Heart left ventricle (tissue), 16 donors: ENCODE data around the gene LRP1. TPM values are rescaled to one million over a fixed set of nuclear protein-coding genes. Genes with fewer than 3 reads are reported as not detected.
A peak's percentile ranks its signal among the peaks of the same experiment; 100 is the strongest.

Source experiments
- ATAC-seq, 4 donors: fragments of 200-7000 bp; cut with Tn5 transposase; one replicate each; pipeline ENCODE4 v1.9.1; 2020 to 2022; ENCODE audit warnings: moderate library complexity in 4 of 4, mild to moderate bottlenecking in 3 of 4, moderate number of reproducible peaks in 1 of 4
- DNase-seq, 5 donors: peaks; one replicate each; pipeline ENCODE4 v3.0.0-alpha.2; 2020
- H3K27ac ChIP-seq, 12 donors: fragments of 200-600 bp; sonication (generic) in 4 of 12; one replicate each; pipeline versions ENCODE4 v1.5.0 to v1.8.0; 2016 to 2022; ENCODE audit warnings: mild to moderate bottlenecking in 2 of 12
- H3K27me3 ChIP-seq, 9 donors: fragments of 200-600 bp; sonication (generic) in 2 of 9; one replicate each; pipeline versions ENCODE4 v1.5.1 to v1.8.0; 2016 to 2022; ENCODE audit warnings: mild to moderate bottlenecking in 3 of 9
- H3K36me3 ChIP-seq, 9 donors: fragments of 200-600 bp; sonication (generic) in 2 of 9; one replicate each; pipeline versions ENCODE4 v1.5.0 to v1.8.0; 2018 to 2022; ENCODE audit warnings: mild to moderate bottlenecking in 2 of 9
- H3K4me1 ChIP-seq, 12 donors: fragments of 200-600 bp; sonication (generic) in 4 of 12; one replicate each; pipeline versions ENCODE4 v1.5.0 to v1.8.0; 2016 to 2022; ENCODE audit warnings: mild to moderate bottlenecking in 3 of 12
- H3K4me3 ChIP-seq, 12 donors: fragments of 200-600 bp; sonication (generic) in 4 of 12; one replicate each; pipeline versions ENCODE4 v1.5.0 to v1.8.0; 2017 to 2022; ENCODE audit warnings: mild to moderate bottlenecking in 9 of 12, moderate library complexity in 4 of 12
- H3K9me3 ChIP-seq, 12 donors: fragments of 200-600 bp; sonication (generic) in 4 of 12; one replicate each; pipeline versions ENCODE4 v1.5.0 to v1.8.0; 2016 to 2022; ENCODE audit warnings: mild to moderate bottlenecking in 1 of 12
- POLR2A ChIP-seq, 2 donors: fragments of 450-650 bp; IDR thresholded peaks; one replicate each; pipeline ENCODE4 v1.6.1; 2017; ENCODE audit warnings: antibody characterized with exemption in 2 of 2, mild to moderate bottlenecking in 2 of 2, moderate library complexity in 2 of 2
- WGBS, 4 donors: extraction: QIAGEN DNeasy Blood & Tissue Kit in 2 of 4; methylation state at CpG; one replicate each; pipeline versions ENCODE4 v1.1.5 to v1.1.7; 2013 to 2018; 5-methylcytosine and 5-hydroxymethylcytosine counted together
- intact Hi-C, 10 donors: fragments of 100-400 bp; cut with DNase I; formaldehyde crosslinking; loops; one replicate each; pipeline versions ENCODE4 v1.11.1 to v1.14.2; 2022
- polyA plus RNA-seq, 2 donors: library from polyadenylated mRNA; stranded (reverse); fragments of 200-250 nt; gene quantifications; one replicate each; pipeline ENCODE4 v1.2.3, GENCODE V29; 2013
- total RNA-seq, 9 donors: library from RNA; depleted of rRNA in 2 of 9; stranded (reverse); fragments of >200 nt in 2 of 9; fragmentation: NEBNext Ultra II Directional in 3 of 9; extraction: Animal tissue kit (Norgen Biotek cat#: 25700) in 3 of 9; gene quantifications; one replicate each; pipeline versions ENCODE4 v1.1.0 to v1.2.4, GENCODE V29; 2016 to 2023
- TF ChIP-seq, protein P1 (sequence below), 12 donors: fragments of 200-600 bp; sonication (generic) in 4 of 12; IDR thresholded peaks; one replicate each; pipeline versions ENCODE4 v1.5.0 to v1.8.0; 2018 to 2022; ENCODE audit warnings: antibody characterized with exemption in 12 of 12, mild to moderate bottlenecking in 5 of 12
- donor health status: ischemic (EF 13 %, LVEDD 7.1; RV severe dilation, severe dysfunction).
- donor health status: healthy with polysubstance abuse.
- donor health status: DM: no; HTN: yes; CAD: no.
- donor health status: DM: no; HTN: no; CAD: no.
- donor health status: ischemic (EF 25% LVEDD 6.9; RV normal size, moderate dysfunction).
- donor health status: ischemic (EF 25% LVEDD 5.7; RV mildly dilated, moderate dysfunction).
- donor health status: healthy.
- donor health status: DM: yes; HTN: yes; CAD: no.
- donor health status: ischemic (EF 35%, LVEDD 5.7; RV mildly dilated, moderate dysfunction).
- donor health status: nonischemic (EF 11% LVEDD 7.7; RV severe dilation, severe dysfunction).
- donor health status: DM: yes; HTN: yes; CAD: no.
- donor health status: PGD.
- donor health status: ischemic (EF 29% LVEDD 5.4; RV normal size, mild dysfunction).
- donor health status: nonischemic (EF 23%, LVEDD 6.1; RV moderate dilation, normal function).

LRP1 gene
- total and polyA plus RNA-seq, 11 donors, result 23.0 to 316 (median 69.0) TPM

DNA sequence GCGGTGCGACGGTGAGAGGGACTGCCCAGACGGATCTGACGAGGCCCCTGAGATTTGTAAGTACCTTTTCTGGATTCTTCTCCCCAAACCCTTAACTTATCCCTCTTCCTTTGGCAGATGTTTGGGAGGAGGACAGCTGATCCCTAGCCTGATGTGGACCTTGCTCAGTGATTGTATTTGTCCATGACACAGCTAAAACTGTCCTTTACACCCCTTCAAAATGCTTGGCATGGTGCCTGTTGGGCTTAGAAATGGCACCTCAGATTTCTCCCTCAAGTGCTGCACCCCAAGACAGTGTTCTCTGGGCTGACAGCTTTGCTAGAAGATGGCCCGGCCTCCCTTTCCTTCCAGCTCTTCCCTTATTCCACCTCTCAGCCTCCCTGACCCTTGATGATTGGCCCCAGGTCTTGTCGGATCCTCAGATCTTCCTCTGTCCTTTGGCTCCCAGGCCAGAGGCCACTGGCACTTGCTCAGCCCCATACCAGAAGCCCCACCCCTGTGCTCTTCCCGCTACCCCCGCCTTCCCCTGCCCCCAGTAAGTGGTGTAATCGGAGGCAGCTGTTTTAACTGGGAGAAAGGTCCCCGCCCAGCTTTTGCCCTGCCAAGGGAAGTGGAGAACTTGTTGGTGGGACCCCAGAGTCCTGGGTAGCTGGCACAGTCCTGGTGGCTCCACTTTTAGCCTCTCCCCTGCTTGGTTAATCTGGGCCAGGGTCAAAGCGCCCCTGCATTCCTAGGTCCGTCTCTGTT, 10.4 kb downstream of the LRP1 start:
- TF ChIP-seq, protein P1, sequence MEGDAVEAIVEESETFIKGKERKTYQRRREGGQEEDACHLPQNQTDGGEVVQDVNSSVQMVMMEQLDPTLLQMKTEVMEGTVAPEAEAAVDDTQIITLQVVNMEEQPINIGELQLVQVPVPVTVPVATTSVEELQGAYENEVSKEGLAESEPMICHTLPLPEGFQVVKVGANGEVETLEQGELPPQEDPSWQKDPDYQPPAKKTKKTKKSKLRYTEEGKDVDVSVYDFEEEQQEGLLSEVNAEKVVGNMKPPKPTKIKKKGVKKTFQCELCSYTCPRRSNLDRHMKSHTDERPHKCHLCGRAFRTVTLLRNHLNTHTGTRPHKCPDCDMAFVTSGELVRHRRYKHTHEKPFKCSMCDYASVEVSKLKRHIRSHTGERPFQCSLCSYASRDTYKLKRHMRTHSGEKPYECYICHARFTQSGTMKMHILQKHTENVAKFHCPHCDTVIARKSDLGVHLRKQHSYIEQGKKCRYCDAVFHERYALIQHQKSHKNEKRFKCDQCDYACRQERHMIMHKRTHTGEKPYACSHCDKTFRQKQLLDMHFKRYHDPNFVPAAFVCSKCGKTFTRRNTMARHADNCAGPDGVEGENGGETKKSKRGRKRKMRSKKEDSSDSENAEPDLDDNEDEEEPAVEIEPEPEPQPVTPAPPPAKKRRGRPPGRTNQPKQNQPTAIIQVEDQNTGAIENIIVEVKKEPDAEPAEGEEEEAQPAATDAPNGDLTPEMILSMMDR (IDR thresholded peaks at IDR 0.05), result no peak
- TF ChIP-seq POLR2A (IDR thresholded peaks at IDR 0.05), result no peak
- no peaks in the 10 kb centered on the region for H3K27me3 ChIP-seq
- DNase-seq (peak; percentile 67 to 92 (median 87)), ATAC-seq (peak in 3 of 4 donors; percentile 54 to 76 (median 71))
- peaks cover 8 to 94% (median 56%) of the 10 kb centered on the region in 12 donors for H3K4me1 ChIP-seq
- H3K36me3 ChIP-seq, result peaks cover 0 to 55% (median 44%) of the 10 kb centered on the region in 9 donors
- 62 to 74% (median 68%) methylated on average over 13 of the region's 13 CpGs for WGBS, 4 donors
- no peak overlapping the region for H3K4me3 ChIP-seq
- H3K27ac ChIP-seq, result peak overlapping the region in 11 of 12 donors; percentile 26 to 100 (median 78)
- no peaks in the 10 kb centered on the region for H3K9me3 ChIP-seq
- intact Hi-C loops, result no loop called here

DNA sequence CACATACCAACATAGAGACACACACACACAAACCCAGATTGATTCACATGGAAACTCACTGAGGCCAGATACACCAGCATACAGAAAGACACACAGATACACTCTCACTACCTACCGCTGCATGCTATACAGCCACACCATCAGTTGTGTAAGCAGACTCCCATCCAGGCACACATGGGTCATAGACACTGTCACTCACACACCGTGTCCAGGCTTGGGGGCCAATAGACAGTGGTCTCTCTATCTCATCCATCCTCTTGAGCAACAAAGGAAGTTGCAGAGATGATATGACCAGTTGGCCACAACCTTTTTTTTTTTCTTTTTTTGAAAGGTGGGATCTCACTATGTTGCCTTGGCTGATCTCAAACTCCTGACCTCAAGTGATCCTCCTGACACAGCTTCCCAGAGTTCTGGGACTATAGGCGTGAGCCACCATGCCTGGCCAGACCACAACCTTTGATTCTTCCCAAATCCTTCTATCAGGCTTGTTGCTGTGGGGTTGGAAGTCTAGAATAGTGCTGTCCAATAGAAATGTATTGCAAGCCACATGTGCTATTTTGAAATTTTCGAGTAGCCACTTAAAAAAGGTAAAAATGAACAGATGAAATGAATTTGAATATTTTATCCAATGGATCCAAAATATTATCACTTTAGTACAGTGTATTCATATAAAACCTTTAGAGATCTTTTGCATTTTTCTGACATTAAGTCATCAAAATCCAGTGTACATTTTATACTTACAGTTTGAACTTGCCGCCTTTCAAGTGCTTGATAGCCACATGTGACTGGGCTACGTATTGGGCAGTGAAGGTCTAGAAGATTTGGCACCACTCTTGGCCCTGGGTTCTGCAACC, 11.7 kb downstream of the LRP1 start:
- Histone ChIP-seq H3K27ac (peak overlapping the region in 6 of 12 donors; percentile 64 to 100 (median 96)), H3K4me1 (peaks cover 5 to 88% (median 44%) of the 10 kb centered on the region in 12 donors), H3K36me3 (peaks cover 0 to 68% (median 58%) of the 10 kb centered on the region in 9 donors), H3K4me3 (no peak overlapping the region), H3K27me3 (no peaks in the 10 kb centered on the region), H3K9me3 (no peaks in the 10 kb centered on the region)
- intact Hi-C loops, result no loop called here
- ATAC-seq, result no peak
- TF ChIP-seq POLR2A (IDR thresholded peaks at IDR 0.05), result no peak
- TF ChIP-seq, protein P1 (IDR thresholded peaks at IDR 0.05), result no peak
- DNase-seq, result peak in 1 of 5 donors; percentile 18
- 80 to 86% (median 82%) methylated on average over 6 of the region's 6 CpGs for WGBS, 4 donors

DNA sequence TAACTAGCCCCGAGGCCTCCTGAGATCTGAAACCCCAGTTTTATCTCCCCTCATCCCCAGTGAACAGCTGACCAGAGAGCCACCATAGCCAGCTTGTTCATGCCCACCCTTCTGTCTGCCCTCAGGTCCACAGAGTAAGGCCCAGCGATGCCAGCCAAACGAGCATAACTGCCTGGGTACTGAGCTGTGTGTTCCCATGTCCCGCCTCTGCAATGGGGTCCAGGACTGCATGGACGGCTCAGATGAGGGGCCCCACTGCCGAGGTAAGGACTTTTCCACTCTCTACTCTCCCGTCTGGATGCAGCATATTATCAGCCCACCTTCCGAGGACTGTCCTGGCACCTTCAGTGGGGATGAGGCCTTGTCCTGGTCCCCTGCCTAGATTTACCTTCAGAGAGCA, 13.0 kb downstream of the LRP1 start:
- TF ChIP-seq, protein P1 (IDR thresholded peaks at IDR 0.05), result no peak
- no peak for TF ChIP-seq POLR2A (IDR thresholded peaks at IDR 0.05)
- 74 to 93% (median 91%) methylated on average over 8 of the region's 8 CpGs for WGBS, 4 donors
- Histone ChIP-seq H3K9me3 (no peaks in the 10 kb centered on the region), H3K4me3 (no peak overlapping the region), H3K4me1 (peaks cover 0 to 88% (median 44%) of the 10 kb centered on the region in 12 donors), H3K36me3 (peaks cover 0 to 80% (median 70%) of the 10 kb centered on the region in 9 donors), H3K27ac (peak overlapping the region in 11 of 12 donors; percentile 5 to 73 (median 66)), H3K27me3 (no peaks in the 10 kb centered on the region)
- intact Hi-C loops, result no loop called here
- DNase-seq (peak in 2 of 5 donors; percentile 6 to 18), ATAC-seq (no peak)

DNA sequence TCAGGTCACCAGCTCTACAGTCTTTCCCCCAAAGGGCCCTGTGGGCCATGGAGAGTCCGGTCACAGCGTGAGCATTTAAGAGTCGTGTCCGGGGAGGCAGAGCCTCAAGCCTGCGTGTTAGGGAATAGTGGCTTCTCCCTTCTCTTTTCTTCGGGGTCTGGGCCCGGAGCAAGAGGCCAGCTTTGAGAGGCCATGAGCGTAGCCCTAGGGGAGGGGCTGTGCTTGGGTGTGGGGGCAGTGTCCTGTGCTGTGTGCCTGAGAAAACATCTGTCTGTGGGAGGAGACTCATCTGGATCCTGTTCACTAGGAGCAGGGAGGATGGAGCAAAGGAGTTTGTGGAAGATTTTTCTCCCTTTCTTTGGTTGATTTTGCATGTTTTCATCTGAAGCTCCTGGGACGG, 13.8 kb downstream of the LRP1 start:
- peaks cover 0 to 86% (median 78%) of the 10 kb centered on the region in 9 donors for H3K36me3 ChIP-seq
- intact Hi-C loops, result no loop called here
- H3K27ac ChIP-seq, result peak overlapping the region; percentile 3 to 73 (median 61)
- ATAC-seq (peak in 3 of 4 donors; percentile 55 to 68 (median 64)), DNase-seq (peak in 2 of 5 donors; percentile 61 to 69)
- H3K4me1 ChIP-seq, result peaks cover 0 to 88% (median 43%) of the 10 kb centered on the region in 12 donors
- H3K4me3 ChIP-seq, result no peak overlapping the region
- H3K9me3 ChIP-seq, result no peaks in the 10 kb centered on the region
- TF ChIP-seq, protein P1 (IDR thresholded peaks at IDR 0.05), result no peak
- no peak for TF ChIP-seq POLR2A (IDR thresholded peaks at IDR 0.05)
- 59 to 77% (median 66%) methylated on average over 8 to 9 of the region's 9 CpGs for WGBS, 4 donors
- no peaks in the 10 kb centered on the region for H3K27me3 ChIP-seq
